NCI-H748 (cell line): Measurements from ENCODE around the gene DTHD1.

ENCODE experiments used
- DNase-seq: peaks from one replicate; lab custom pipeline; 2025; ENCODE audit not compliant: unreplicated experiment; lab: John Stamatoyannopoulos, UW

DTHD1 gene

GRCh38 chr4:36343501-36344175 lies 62.2 kb downstream of the DTHD1 start:
- DNase-seq, result no peak

DNA sequence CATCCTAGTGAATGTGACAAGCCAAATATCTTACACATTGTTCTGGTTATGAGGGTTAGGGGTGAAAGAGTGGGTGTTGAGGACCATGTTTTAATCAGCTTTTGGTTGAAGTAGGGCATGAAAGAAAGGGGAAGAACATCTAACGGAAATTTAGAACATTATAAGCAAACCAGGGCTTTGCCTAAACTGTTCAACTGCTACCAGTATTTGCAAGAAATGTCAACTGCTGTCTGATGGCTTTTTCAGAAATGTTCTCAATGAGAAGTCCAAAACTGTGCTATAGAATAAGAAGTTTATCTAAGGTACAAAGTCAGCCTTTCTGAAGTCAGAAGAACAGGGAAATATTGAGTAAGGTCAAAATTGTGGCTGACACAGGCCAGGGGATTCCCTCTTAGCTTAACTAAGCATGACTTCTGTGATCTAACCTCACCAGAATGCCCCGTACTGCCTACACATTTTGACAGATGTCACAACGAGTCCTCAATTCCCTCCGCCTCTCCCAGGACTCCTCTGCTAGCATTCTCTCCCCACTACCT lies 67.1 kb downstream of the DTHD1 start:
- no peak for DNase-seq

- no peak for DNase-seq
Measured at GRCh38 chr4:36349938-36350549, 68.6 kb downstream of the DTHD1 start.

DNA sequence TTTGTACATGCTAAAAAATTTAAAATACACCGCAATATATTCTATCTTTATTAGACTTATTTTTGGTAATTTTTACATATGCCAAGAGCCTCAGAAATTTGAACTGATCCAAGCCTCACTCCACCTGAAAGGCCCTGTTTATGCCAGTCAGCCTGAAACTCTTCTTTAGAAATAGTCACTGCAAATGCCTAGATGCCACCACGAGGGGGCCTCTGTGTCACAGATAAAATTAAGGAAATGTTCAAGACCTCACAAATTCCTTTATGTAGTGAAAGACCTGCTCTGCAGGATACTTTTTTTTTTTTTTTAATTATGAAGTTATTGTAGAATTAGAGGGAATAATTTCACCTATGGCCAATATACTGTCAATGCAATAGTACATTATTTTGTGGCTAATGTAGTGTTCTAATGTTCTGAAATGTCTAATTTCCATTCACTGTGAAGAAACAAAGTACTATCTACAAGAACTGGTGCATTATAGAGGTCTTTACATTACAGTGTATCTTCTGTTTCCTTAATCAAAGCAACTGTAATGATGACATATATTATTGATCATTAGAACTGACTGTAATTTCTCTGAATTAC lies 69.8 kb downstream of the DTHD1 start:
- DNase-seq, result peak; percentile 49

DNA sequence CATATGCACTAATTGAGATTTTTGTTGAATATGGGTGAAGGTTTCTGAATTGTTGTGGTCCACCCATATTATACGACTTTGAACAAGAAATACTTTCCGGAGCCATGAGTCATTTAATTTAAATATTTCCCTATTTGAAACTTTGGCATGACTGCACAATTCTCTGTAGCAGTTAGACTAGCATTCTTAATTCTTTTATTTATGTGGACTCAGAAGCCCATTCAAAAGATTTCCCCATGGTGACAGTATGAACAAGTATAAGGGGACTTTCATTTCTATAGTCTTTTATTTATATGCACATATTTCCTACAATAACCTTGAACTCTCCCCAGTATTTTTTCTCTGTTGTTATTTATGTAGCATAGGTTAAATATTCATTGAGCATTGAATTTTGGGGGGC lies 72.6 kb downstream of the DTHD1 start:
- DNase-seq, result no peak

DNA sequence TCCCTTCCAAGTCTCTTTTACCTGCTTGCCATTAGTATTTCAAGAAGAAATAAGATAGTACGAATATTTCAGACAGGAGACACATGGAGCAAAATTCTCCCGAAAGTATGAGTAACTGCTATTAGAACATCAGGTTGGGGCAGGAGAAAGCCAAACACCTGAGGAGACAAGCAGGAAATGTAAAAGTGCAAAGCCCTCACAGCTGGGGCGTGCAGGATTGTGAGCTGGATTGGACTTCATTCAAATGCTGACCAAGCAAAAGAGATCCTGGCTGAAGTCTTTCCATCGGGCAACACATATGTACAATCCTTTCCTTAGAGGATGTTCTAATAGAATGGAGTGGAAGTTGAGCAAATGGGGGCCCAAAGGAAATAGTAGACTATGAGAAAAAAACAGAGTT lies 76.8 kb downstream of the DTHD1 start:
- no peak for DNase-seq

DNA sequence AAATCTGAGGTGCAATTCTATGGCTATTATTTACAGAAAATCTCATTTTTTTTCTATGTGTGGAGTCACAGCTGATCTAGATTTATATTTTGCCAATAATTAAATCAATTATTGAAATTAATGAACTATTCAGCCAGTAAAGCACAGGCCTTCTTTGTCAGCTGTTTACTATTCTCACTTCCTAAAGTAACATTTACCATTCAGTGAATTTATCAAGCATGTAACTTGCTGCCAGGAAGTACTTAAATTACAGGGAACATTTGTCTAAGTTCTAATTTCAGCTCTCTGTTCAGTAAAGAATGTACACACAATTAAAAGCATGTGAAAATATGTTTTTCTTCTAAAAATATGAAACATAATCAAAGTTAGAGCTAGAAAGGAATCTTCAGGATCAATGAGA lies 79.3 kb downstream of the DTHD1 start:
- no peak for DNase-seq

DNA sequence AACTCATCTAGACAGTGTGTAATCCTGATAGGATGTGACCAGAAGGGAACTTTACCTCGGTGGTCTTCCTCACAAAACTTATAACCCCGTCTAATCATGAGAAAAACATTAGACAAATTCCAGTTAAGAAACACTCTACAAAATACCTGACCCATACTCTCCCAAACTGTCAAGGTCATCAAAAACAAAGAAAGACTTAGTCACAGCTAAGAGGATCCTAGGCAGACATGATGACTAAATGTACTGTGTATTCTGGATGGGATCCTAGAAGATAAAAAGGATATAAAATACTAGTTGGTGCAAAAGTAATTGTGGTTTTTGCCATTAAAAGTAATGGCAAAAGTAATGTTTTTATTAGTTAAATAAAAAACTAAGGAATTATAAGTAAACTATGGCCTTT lies 81.6 kb downstream of the DTHD1 start:
- DNase-seq, result no peak

- no peak for DNase-seq
Measured at GRCh38 chr4:36374836-36375511, 93.6 kb downstream of the DTHD1 start.

- no peak for DNase-seq
Measured at GRCh38 chr4:36385951-36386571, 104.6 kb downstream of the DTHD1 start.

DNA sequence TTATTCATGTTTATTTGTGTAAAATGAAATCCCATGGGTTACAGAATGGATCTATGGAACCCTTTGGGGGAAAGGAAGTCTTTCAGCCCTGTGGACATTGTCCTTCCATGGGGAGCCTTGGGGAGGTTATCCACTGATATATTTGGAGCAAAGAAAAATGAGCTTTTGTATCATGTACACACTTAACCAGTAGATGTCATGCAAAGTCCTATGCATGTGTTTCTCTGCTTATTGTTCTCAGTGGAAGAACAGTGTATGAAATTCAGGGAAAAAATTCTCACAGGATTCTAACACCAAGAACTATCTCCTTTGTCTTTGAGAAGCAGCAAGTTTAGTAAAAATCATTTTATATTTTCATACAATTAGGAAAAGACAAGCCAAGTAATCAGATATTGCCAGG lies 105.3 kb downstream of the DTHD1 start:
- DNase-seq, result peak; percentile 16

- no peak for DNase-seq
Measured at GRCh38 chr4:36388710-36389109, 107.3 kb downstream of the DTHD1 start.

- no peak for DNase-seq
Measured at GRCh38 chr4:36391411-36391810, 110.0 kb downstream of the DTHD1 start.

DNA sequence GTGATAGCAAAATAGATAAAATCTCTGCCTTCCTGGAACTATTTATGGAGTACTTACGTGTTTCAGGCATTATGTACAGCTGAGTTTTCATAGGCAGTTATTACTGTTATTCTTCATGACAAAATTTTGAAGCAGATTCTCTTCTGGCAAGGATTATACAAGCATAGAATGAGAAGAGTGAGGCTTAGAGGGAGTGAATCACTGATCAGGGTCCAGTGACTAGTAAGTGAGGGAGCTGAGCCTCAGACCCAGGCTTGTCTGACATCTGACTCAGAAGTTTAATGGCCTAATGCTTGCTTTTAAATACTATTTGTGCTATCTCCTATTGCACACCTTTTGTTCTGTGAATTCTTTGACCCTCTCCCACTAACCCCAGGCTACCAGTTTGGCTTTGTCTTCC lies 110.6 kb downstream of the DTHD1 start:
- no peak for DNase-seq

- DNase-seq, result no peak
Measured at GRCh38 chr4:36392916-36393315, 111.5 kb downstream of the DTHD1 start.
